Stimulated activated CD4-positive, alpha-beta T cell treated with anti-CD3 and anti-CD28 coated beads, Interleukin-1b, Interleukin-23, amount 100 ng/mL, for 48 hours (primary cell): ENCODE data around the gene DICER1.
"Not testable (repeated sequence)": the region's sequence is repeated elsewhere in the genome, so short reads cannot be mapped to it uniquely, and the experiment has no call there.

ENCODE experiments used
- DNase-seq: peaks from one replicate; pipeline ENCODE4 v3.0.0-alpha.2; 2020

The DICER1 gene

DNA sequence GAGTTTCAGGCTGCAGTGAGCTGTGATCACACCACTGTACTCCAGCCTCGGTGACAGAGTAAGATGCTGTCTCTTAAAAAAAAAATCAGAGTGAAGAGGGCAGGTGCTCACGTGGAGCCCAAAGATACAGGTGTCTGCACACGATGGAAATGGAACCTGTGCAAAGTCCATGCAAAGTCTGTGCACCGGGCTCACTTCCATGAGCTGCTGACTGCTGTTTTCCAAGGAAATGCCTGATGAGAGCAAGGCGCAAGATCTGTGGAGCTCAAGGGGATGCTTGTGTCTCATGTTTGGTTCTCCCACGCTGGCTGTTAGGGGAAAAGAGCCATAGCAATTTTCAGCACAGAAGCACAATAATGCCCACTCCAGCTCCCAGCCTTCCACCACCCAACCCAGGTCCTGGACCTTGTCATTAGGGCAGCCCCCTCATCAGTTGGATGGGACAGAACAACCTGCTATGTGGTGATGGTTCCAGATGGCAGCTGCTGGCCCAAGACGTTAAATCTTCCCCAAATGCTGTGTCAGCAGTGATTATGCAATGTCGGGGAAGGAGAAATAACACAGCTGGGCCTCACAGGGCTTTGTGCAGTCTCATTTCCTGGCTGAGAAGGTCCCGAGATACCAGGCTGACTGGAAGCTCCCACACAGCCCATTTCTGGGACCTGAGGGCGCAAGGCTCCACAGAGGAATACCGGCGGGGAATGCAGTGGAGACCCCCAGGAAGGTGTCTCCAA is 27.9 kb upstream of the DICER1 start:
- no peak for DNase-seq

DNA sequence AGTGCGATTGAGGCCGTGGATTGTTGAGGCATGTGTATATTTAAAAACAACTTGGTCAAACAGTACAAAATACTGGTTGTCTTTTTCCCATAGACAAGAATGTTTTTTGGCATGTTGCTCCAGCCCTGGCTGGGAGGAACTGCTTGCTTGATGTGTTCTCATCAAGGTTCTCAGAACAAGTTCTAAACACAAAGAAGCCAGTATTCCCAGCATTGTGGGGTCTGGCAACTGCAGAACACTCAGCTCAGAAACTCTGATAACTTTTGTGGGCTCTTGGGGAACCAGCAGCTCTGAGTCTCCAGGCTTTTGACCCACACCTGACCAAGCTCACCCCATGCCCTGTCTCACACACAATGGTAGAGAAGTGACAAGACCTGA is 27.1 kb upstream of the DICER1 start:
- DNase-seq = no peak

DNA sequence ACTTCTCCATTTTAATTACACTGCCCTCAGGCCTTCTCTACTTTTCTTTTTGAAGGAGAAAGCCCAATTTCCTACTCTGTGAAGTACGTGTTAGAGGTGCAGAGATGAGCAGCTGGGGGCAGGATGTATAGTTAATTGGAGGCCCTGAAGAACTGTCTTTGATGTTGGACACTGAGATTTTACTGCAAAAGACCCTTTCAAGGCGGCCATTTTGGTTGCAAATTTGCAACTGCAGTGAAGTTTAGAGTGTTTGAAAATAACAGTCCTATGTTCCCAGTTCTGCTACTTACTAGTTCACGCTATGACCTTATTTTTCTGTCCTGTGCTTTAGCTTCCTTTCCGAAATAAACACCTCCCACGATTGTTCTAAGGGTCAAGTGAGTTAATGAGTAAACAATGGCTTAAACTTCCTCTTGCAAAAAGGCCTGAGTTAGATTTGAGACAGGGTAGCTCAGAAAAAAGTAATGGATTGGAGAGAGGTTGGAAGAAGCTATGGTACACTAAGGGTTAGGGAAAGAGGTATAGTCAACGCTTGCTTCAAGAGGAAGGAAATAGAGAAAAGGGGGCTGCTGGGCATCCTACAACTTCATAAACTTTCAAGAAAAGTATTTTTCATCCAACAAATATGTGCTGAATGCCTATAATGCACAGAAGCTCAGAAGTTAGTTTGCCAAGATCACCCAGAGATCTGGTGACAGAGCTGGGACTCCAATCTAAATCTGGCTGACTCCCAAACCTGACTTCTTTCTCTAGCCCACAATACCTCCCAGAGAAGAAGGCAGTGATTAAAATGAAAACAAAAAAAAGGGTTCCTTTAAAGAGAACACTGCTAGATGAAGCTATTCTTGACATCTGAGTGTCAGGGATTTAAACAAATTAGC is 26.4 kb upstream of the DICER1 start:
- no peak for DNase-seq

DNA sequence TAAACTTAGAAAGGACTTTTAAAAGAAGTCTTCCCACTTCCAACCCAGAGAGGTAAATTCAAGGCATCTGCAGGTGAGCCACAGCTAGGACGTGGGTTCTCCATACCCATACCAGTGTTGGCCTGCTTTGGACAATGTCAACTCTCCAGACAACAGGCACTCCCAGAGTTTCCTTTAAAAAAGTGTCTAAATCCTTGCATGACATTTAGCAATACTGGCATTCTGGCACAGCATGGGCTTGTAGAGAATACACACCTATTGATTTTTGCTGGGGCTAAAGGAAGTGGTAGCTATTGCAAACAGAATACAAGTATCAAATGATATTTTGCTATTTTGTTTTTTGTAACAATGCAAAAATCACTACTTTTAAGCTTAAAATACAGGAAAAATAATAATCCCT is 25.8 kb upstream of the DICER1 start:
- DNase-seq = no peak

DNA sequence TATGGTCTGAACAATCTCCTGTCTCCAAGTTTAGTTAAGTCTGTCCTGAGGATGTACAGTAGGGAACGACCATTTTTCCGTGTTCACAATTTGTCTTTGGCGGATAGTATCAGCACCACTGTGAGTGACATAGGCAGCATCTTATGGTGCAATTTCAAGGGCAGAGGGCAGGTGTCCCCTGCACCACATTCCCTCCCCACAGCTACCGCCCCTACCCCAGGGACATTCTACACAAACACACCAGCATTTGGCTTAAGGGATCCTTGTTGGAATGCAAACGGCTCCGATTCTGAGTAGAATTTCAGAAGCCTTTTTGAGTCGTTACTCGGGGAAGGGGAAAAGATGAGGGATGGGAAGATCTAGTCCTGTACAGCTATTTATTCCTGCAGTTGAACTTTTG is 25.1 kb upstream of the DICER1 start:
- DNase-seq = no peak

DNA sequence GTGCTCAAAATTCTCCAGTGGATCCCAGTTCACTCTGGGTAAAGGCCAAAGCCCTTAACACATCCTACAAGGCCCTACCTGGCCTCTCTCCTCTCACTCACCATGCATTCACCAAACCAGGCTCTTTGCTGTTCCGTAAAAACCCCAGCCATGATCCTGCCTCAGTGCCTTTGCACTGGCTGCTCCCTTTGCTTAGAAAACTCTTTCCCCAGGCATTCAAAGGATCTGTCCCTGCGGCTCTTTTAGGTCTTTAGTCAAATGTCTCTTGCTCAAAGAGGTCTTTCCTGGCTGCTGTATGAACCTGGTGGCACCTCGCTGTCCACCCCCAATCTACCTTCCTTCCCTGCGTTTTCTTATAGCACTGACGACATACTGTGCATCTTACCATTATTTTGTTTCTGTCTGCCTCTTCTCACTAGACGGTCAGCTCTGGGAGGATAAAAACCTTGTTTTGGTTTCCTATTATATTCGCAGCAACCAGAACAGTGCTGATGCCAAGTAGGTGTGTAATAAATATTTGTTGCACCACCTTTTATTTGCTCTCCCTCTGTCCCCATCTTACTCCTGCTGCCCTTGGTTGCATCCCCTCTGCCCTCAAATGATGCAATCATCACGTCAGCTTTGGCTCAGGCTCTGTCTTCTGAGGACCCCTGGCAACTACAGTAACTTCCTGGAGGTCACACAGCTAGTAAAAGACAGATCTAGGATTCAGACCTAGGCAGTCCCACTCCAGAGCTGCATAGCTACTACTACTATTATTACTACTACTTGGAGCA is 23.8 kb upstream of the DICER1 start:
- DNase-seq = no peak

DNA sequence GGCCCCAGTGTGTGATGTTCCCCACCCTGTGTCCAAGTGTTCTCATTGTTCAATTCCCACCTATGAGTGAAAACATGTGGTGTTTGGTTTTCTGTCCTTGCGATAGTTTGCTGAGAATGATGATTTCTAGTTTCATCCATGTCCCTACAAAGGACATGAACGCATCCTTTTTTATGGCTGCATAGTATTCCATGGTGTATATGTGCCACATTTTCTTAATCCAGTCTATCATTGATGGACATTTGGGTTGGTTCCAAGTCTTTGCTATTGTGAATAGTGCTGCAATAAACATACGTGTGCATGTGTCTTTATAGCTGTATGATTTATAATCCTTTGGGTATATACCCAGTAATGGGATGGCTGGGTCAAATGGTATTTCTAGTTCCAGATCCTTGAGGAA is 18.3 kb upstream of the DICER1 start:
- not testable (repeated sequence) for DNase-seq

DNA sequence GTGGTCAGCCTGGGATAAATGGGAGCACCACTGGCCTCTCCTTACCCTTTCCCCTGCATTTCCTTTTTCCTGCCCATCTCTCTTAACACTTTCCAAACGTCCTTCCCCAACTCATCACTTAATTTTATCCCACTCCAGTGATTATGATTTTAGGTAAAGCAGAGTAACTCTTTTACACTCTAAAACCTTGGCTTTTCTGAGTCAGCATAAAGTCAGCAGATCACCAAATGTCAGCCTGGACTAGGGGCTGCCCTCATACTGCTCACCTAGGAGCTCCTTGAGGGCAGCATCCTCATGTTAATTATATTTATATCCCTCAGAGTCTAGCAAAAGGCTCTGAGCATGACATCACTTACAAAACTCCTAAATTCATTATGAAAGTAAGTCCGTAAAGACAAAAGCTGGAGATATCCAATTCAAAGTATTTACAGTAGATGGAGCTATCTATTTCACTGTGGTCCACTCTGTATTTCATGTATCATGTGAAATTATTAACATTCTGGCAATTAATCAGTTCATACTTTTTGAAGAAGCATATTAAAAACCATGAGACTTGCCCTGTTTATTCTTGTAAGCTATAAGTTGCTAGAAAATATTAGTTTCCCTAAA is 17.0 kb upstream of the DICER1 start:
- DNase-seq = no peak

DNA sequence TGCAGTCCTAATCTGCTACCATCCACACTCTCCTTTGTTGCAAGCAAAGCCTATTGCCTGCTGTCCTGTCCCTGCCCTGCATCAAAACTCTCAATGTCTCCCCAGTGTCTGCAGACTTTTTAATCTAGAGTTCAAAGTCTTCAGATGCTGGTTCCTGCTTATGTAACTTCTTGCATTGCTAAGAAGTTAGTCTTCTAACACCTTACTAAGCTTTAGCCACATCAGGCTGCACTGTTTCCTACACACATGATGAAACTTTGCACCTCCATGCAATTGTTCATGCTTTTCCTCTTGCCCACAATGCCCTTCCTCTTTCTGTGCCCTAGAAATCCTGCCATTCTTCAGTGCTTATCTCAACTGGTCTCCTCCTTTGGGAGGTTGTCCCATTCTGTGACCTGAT is 16.2 kb upstream of the DICER1 start:
- DNase-seq = no peak

DNA sequence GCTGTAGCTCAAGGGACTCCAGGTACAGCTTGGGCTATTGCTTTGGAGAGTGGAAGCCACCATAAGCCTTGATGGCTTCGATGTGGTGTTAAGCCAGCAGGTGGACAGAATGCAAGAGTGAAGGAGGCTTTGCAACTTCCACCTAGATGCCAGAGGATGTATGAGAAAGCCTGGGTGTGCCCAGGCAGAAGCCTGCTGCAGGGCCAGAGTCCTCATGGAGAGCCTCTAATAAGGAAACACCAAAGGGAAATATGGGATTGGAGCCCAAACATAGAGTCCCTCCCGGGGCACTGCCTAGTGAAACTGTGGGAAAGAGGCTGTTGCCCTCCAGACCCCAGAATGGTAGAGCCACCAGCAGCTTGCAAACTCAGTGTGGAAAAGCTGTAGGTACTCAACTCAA is 9.8 kb upstream of the DICER1 start:
- DNase-seq = no peak

DNA sequence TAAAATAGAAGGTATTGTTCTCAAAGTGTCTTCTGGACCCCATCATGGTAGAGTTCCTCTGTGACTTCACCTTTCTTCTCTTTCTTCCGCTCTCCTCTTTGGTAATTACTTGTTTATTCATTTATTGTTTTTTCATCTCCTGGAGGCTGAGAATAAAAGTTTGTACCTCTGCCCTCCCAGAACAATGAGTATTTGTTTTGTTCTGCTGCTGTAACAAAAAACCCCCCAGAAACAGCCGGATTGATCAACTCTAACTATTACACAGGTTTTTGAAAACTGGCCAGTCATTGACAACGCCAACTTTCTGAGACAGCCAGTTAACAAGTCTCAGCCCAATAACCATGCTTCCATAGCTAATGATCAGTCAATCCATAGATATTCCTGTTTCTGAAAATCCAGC is 8.2 kb upstream of the DICER1 start:
- DNase-seq = no peak

DNA sequence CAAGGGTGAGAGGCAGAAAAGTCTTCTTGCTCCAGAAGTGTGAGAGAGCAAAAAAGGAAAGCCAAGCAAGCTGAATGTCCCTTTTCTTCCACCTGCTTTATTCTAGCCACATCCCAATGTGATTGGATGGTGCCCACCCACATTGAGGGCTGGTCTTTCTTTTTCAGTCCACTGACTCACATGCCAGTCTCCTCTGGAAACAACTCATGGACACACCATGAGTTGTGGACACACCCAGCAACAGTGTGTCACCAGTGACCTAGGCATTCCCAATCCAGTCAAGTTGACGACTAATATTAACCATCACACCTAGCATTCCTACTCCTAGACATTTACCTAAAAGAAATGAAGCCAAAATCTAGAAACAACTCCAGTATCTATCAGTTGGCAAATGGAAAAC is 7.2 kb upstream of the DICER1 start:
- no peak for DNase-seq

DNA sequence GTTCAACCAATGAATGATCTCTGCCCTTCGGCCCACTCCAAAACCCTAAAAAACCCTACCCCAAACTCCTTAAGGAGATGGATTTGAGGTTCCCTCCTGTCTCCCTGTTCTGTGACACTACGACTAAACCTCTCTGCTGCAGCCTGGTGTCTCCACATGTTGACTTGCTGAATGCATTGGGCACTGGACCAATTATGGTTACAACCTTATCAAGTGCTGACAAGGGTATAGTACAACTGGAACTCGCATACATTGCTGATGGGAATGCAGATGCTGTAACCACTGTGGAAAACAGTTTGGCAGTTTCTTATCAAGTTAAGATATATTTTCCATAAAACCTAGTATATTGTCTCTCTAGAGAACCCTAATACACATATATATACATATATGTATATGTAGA is 6.3 kb upstream of the DICER1 start:
- no peak for DNase-seq

DNA sequence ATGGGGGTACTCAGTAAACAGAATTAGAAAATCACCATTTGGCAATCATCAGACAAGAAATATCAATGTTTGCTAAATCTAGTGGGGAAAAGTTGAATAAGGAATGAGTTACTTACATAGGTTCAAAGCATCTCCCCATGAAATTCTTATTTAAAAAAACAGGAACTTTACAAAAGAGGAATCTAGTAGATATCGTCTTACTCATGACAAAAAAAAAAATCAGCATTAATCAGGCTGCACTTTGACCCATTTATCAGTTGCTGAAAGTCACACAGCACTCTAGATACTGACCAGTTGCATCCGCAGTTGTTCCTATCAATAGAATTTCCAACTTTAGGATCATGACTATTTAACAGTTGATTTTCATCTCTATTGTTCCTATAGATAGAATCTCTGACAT is 5.8 kb upstream of the DICER1 start:
- DNase-seq = no peak

DNA sequence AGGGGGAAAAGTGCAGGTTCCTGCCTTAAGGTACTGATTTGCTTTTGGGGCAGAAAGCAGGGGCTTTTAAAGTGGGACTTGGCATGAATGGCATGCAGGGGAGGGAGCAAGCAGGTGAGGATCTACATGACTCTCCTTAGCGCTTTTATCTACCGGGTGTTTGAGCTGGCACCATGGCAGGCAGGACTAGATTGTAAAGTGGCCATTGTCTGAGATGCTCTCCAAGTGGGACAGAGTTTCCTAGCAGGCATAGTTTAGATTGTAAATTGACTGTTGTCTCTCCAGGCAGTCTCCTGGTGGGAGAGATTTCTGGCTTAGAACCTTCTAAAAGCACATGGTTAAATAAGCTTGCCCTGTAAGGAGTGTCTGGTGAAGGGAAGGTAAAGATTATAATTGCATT is 5.3 kb upstream of the DICER1 start:
- DNase-seq = no peak

DNA sequence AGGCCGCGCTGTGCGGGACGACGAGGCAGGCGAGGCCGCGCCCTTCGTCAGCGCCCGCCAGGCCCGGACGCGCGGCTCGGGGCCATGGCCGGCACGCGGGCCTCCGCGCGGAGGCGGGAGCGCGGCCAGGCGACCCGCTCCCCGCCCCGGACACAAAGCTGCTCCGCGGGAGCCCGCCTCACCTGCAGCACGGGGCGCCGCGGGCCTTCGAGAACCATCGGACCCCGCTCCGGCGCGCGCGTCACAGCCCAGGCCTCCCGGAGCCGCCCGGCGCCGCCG is 342 bp downstream of the DICER1 start:
- no peak for DNase-seq

DNA sequence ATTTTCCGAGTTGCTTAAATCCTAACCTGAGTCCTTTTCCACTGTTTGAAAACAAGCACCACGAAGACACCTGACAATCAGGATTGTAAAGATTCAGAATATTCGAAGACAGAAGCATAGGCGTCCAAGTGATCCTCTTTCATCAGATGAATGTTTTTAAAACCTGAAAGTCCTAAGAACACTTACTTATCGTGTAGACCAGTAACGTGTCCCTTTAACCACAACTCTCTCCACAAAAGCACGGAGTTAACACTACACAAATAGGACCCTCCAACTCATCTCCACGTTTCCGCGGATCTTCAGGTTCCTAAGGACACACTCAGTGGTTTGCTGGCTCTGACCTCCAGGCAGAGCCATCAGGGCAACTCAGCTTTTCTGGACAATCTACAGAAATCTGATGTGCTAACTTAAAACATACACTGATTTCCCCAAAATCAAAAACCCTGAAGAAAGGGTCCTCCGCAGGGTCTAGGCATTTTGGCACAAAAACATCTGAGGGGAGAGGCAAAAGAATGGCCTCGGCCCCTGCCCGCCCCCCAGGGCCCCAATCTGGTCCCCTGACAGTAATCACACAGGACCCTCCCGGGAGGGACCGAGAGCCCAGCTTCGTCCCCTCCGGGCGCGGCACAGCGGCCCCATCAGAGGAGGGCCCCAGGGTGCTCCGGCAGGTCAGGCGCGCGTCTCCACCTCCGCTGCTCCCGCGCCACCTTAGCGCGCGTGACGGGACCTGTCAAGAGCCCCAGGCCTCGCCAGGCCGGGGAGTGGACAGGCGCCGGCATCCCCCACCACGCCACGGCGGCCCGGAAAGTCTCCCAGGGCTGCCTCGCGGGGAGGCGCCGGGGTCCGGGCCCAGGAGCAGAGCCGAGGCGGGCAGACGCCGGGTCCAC is 925 bp downstream of the DICER1 start:
- peak; percentile 36 for DNase-seq

DNA sequence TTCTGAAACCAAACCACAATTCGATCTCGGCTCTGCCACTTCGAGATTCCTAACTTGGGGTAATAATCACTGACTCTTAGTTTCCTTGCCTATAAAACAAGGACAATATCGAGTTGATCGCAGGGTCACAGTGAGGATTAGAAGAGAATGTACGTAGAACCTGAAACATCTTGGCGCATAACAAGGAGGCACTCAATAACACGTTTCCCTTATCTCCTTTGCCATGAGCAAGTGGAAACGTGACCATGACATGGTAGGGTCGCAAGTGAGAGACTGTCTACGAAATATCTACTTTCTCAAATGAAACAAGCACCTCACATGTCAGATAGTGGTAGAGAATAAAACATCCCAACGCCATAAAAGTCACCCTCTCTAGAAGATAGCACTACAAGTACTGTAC is 2.3 kb downstream of the DICER1 start:
- no peak for DNase-seq

DNA sequence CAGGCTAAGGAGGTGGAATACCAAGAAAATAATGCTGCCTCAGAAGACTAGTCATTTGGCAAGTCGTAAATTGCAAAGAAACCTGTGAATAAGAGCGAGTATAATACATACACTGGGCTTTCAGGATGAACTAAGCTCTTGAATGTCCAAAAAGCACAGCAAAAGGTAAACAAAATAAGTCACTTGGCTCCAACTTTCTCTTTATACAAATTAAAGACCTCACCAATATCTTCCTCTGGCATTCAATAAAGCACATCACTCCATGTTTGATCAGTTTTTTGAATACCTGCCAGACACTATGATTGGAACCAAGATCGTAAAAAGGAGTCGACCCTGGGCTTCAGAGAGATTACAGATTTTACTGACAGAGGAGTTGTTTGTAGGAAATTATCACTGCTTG is 3.5 kb downstream of the DICER1 start:
- no peak for DNase-seq

DNA sequence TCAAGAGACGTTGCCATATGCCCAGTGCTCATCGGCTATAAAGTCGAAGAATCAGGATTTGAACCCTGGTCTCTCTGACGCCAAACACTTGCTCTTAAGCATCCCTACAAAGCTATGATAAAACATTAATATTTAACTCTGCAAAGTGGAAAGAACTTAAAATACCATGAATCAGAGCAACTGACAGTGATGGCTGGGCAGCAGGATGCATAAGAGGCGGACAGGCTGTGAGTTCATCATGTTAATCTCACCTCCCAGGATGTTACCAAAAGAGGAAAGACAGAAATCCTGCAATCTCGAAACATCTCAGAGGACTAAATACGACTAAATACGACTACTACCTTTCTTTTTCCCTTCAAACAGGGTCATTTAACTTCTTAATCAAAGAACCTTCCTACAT is 5.8 kb downstream of the DICER1 start:
- no peak for DNase-seq

DNA sequence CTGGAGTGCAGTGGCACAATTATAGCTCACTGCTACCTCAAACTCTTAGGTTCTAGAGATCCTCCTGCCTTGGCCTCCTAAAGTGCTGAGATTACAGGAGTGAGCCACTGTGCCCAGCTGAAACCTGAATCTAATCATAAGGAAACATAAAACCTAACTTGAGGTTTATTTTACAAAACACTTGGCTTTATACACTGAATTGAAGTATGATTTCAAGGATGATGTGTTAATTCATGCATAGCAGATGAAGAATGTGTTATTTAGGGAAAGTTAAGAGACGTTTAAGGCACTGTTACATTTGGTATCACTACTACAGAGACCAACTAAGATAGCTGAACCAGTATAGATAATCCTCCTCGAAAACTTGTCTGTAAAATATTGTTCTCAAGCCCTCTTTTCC is 6.4 kb downstream of the DICER1 start:
- DNase-seq = no peak

DNA sequence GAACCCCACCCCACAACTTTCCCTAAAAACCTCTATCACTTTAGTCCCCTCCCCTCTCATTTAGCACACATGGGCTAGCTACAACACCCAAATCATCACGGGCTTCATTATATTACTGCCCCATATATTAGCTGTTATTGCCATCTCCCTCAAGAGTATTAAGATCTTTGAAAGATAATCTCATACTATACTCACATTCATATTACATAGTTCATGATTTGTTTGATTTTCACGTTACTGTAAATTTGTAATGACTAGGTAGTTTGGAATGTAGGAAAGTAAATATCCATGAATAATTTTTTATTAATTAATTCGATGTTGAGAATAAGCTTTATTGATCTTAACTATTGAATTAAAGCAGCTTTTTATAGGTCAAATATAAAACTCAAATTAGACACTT is 7.9 kb downstream of the DICER1 start:
- DNase-seq = no peak

DNA sequence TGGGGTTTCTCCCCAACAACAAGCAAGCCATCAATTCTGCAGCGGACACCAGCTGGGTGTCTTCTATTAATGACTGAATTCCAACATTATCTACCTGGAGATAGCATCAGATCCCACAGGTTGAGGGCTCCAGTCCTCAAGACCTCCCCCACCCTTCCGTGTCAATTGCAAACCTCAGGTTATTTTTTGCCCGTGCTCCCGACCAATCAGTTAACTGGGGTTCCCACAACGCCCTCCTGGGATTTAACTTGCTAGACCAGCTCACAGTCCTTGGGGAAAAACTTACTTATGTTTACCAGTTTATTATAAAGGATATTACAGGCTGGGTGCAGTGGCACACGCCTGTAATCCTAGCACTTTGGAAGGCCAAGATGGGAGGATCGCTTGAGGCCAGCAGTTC is 9.7 kb downstream of the DICER1 start:
- no peak for DNase-seq
